ENCODE data around the gene ALKBH3. TPM values are rescaled to one million over a fixed set of nuclear protein-coding genes. Genes with fewer than 3 reads are reported as not detected.

Gene ALKBH3
- total RNA-seq, 1 donor from 2014 or later: 27.3 TPM

- TF ChIP-seq, protein P1, sequence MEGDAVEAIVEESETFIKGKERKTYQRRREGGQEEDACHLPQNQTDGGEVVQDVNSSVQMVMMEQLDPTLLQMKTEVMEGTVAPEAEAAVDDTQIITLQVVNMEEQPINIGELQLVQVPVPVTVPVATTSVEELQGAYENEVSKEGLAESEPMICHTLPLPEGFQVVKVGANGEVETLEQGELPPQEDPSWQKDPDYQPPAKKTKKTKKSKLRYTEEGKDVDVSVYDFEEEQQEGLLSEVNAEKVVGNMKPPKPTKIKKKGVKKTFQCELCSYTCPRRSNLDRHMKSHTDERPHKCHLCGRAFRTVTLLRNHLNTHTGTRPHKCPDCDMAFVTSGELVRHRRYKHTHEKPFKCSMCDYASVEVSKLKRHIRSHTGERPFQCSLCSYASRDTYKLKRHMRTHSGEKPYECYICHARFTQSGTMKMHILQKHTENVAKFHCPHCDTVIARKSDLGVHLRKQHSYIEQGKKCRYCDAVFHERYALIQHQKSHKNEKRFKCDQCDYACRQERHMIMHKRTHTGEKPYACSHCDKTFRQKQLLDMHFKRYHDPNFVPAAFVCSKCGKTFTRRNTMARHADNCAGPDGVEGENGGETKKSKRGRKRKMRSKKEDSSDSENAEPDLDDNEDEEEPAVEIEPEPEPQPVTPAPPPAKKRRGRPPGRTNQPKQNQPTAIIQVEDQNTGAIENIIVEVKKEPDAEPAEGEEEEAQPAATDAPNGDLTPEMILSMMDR (conservative IDR thresholded peaks at IDR 0.05; ENCODE audit: low read depth, low read length): no peak
- DNase-seq (ENCODE audit: low read depth): no peak
- no peak overlapping the region for H3K4me3 ChIP-seq (ENCODE audit: low read depth, low read length)
These were observed 78.8 kb downstream of the ALKBH3 start for GRCh38 chr11:43959321-43959995.

DNA sequence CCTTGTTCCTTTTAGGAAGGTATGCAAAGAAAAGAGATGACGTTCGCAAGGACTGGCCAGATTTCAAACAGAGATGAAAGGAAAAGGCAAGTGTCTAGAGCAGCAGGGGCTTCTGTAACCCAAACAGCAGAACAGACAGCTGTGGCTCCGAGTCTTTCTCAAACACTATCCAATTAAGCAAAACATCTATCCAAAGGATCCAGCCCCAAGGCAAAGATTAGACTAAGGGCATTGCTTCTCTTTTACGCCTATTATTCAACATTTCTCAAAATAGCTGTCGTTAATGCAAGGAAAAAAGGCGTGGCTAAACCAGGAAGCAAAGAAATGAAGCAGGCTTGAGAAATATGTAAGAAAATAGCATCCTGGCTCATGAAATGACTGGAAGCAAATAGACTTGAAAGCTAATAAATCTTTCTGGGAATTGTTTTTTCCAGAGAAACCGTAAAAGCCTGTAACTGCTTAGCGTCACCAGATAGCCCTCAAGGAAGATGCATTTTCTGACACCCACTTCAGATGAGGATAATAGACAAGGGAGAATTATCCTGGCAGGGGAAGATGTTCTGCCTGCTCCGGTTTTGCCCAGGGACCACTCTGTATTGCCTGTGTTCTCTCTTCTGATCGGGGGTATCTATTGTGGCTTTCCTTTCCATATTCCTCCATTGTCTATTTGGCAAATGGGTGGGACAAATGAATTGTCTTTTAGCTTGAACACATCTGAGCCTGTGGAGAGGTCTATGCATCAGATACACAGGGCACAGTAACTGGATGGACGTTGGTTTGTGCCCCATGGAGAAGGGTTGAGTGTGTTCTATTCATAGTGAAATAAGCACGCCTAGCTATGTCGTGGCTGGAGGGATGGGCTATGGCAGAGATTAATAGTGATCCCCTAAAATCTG lies 82.0 kb downstream of the ALKBH3 start:
- no peak overlapping the region for H3K4me3 ChIP-seq (ENCODE audit: low read depth, low read length)
- no peak for DNase-seq (ENCODE audit: low read depth)
- TF ChIP-seq, protein P1 (conservative IDR thresholded peaks at IDR 0.05; ENCODE audit: low read depth, low read length): no peak

DNA sequence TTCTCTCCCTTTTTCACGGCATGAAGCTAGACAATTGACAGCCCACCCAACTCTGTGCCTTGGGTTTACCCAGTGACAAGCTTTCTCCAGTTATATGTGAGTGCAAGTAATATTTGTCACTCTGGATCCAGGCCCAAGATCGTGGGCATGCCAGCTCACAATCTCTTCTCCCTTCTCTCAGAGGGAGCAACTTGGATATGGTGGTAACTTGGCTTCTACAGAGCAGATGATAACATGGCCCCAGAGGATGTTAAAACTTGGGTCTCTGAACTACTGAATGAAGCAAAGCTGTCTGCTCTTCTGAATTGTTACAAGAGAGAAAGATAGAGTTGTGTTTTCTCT lies 82.6 kb downstream of the ALKBH3 start:
- TF ChIP-seq, protein P1 (conservative IDR thresholded peaks at IDR 0.05; ENCODE audit: low read depth, low read length): no peak
- no peak overlapping the region for H3K4me3 ChIP-seq (ENCODE audit: low read depth, low read length)
- DNase-seq (ENCODE audit: low read depth): no peak

- DNase-seq (ENCODE audit: low read depth): no peak
- TF ChIP-seq, protein P1 (conservative IDR thresholded peaks at IDR 0.05; ENCODE audit: low read depth, low read length): no peak
- H3K4me3 ChIP-seq (ENCODE audit: low read depth, low read length): no peak overlapping the region
These were observed 87.0 kb downstream of the ALKBH3 start for GRCh38 chr11:43967661-43968060.

GRCh38 chr11:43968719-43969118 lies 88.1 kb downstream of the ALKBH3 start:
- DNase-seq (ENCODE audit: low read depth): no peak
- TF ChIP-seq, protein P1 (conservative IDR thresholded peaks at IDR 0.05; ENCODE audit: low read depth, low read length): no peak
- H3K4me3 ChIP-seq (ENCODE audit: low read depth, low read length): no peak overlapping the region

GRCh38 chr11:43969543-43969942 lies 88.9 kb downstream of the ALKBH3 start:
- no peak for DNase-seq (ENCODE audit: low read depth)
- TF ChIP-seq, protein P1 (conservative IDR thresholded peaks at IDR 0.05; ENCODE audit: low read depth, low read length): no peak
- H3K4me3 ChIP-seq (ENCODE audit: low read depth, low read length): no peak overlapping the region

Other genes starting within 250 kb of the ALKBH3 start
- 49.5 and 65.0 TPM in 2 replicates for gene HSD17B12, start 200.1 kb upstream of the ALKBH3 start, total RNA-seq
- 0.46 TPM in 1 of 2 replicates, not detected in the other for gene C11orf96, start 61.8 kb downstream of the ALKBH3 start, total RNA-seq
- gene ACCSL, start 167.2 kb downstream of the ALKBH3 start, total RNA-seq: not detected in 2 replicates
- 3.8 and 5.1 TPM in 2 replicates for gene ACCS, start 185.4 kb downstream of the ALKBH3 start, total RNA-seq
- gene EXT2, start 214.8 kb downstream of the ALKBH3 start, total RNA-seq: 124 and 140 TPM in 2 replicates

All from epithelial cell of proximal tubule (primary cell).